Skeletal muscle tissue (tissue), 4 donors: Measurements from ENCODE around the gene CCDC200. TPM values are rescaled to one million over a fixed set of nuclear protein-coding genes. Genes with fewer than 3 reads are reported as not detected.
"Not testable (repeated sequence)": the region's sequence is repeated elsewhere in the genome, so short reads cannot be mapped to it uniquely, and the experiment has no call there.

Experiments
- H3K27ac ChIP-seq: one replicate; pipeline ENCODE4 v1.7.0; 2013; ENCODE audit warnings: mild to moderate bottlenecking, low read depth, low read length, inconsistent platforms
- H3K27me3 ChIP-seq, 3 donors: one replicate each; pipeline ENCODE4 v1.7.0; 2013; ENCODE audit warnings: low read length in 3 of 3; ENCODE audit not compliant: control insufficient read depth in 3 of 3, insufficient read depth in 3 of 3
- H3K36me3 ChIP-seq, 3 donors: one replicate each; pipeline ENCODE4 v1.7.0; 2013; ENCODE audit warnings: low read length in 3 of 3; ENCODE audit not compliant: control insufficient read depth in 3 of 3, insufficient read depth in 3 of 3
- H3K4me1 ChIP-seq, 3 donors: one replicate each; pipeline ENCODE4 v1.7.0; 2013; ENCODE audit warnings: low read length in 3 of 3, mild to moderate bottlenecking in 3 of 3; ENCODE audit not compliant: control insufficient read depth in 3 of 3, insufficient read depth in 3 of 3
- H3K4me3 ChIP-seq, 3 donors: one replicate each; pipeline ENCODE4 v1.7.0; 2013; ENCODE audit warnings: low read length in 3 of 3
- H3K9ac ChIP-seq, 3 donors: one replicate each; pipeline ENCODE4 v1.7.0; 2013; ENCODE audit warnings: low read length in 3 of 3, mild to moderate bottlenecking in 3 of 3, moderate library complexity in 2 of 3, low read depth in 1 of 3
- H3K9me3 ChIP-seq, 3 donors: one replicate each; pipeline ENCODE4 v1.7.0; 2013; ENCODE audit warnings: low read length in 3 of 3; ENCODE audit not compliant: control insufficient read depth in 3 of 3
- total RNA-seq: library from RNA; depleted of rRNA; stranded (reverse); fragments of >200 nt; gene quantifications from one replicate; pipeline ENCODE4 v1.2.3, GENCODE V29; 2014
- donor health status: Osteomylitis.

CCDC200 gene
- total RNA-seq: not detected

DNA sequence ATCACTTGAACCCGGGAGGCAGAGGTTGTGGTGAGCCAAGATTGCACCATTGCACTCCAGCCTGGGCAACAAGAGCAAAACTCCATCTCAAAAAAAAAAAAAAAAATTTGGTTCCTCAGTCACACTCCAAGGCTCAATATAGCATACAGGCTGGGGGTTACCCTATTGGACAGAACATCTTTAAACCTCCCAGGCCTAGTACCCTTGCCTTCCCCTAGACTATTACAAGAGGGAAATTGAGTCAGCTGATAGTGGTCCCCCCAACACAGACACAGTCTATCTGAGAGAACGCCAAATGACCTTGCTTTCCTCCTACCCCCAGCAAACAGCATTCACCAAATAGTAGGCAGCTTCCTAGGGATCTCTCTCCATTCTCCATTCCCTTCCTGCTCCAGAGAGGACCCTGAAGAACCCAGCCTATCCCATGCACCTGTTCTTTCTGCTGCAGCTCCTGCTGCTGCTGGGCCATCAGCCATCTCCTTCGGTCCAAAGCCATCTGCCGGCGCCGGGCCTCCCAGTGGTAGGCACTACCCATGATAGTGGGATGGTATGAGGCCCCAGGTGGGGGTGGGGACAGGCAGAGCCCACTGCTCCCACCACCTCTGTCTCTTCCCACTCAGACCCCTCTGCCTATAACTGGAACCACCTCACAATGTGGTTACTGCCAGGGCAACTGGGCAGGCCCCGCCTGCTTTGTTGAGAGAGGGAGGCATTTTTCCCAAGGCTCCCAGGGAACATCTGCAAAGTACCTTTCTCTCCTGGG, at the start of gene CCDC200:
Gene CCDC200 (minus strand): TSS at position 604 of the 763 bp plus-strand sequence. CDS start 69 bp downstream, at position 535.
- not testable (repeated sequence) for H3K9ac ChIP-seq, H3K4me1 ChIP-seq, H3K9me3 ChIP-seq, H3K27ac ChIP-seq, H3K4me3 ChIP-seq, H3K27me3 ChIP-seq
- H3K36me3 ChIP-seq: peaks cover 3 to 11% (median 6%) of the 10 kb centered on the region in 3 donors

DNA sequence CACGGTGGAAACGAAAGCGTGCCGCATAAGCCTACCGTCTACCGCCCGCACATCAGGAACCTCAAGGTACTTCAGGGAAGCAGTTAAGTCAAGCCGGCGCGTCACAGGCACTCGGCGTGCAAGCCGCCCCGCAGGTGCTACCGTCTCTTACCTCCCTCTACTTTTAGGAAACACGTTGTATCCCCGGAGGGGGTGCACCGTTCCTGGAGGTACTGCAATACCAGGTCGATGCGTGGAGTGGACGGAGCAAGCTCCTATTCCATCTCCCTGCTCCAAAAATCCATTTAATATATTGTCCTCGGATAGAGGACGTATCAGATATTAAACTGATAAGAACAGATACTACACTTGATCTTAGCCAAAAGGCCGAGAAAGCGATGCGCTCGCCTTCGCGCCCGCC, 44.5 kb upstream of the CCDC200 start:
- H3K9ac ChIP-seq, H3K4me1 ChIP-seq, H3K4me3 ChIP-seq, H3K36me3 ChIP-seq, H3K27ac ChIP-seq, H3K9me3 ChIP-seq, H3K27me3 ChIP-seq: not testable (repeated sequence)

DNA sequence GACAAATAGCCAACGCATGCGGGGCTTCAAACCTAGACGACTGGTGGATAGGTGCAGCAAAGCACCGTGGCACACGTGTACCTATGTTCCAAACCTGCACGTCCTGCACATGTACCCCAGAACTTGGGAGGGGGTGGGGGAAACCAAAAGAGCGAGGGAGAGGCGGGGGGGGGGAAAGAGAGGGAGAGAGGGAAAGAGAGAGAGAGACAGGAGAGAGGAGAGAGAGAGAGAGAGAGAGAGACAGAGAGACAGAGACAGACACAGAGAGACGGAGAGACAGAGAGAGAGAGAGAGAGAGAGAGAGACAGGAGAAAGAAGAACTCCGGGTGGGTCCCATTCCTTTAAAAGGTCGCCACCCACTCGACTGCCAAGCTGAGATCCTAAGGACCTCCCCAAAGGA, 44.1 kb upstream of the CCDC200 start:
- H3K27ac ChIP-seq, H3K4me1 ChIP-seq, H3K4me3 ChIP-seq, H3K9me3 ChIP-seq, H3K36me3 ChIP-seq, H3K9ac ChIP-seq, H3K27me3 ChIP-seq: not testable (repeated sequence)

DNA sequence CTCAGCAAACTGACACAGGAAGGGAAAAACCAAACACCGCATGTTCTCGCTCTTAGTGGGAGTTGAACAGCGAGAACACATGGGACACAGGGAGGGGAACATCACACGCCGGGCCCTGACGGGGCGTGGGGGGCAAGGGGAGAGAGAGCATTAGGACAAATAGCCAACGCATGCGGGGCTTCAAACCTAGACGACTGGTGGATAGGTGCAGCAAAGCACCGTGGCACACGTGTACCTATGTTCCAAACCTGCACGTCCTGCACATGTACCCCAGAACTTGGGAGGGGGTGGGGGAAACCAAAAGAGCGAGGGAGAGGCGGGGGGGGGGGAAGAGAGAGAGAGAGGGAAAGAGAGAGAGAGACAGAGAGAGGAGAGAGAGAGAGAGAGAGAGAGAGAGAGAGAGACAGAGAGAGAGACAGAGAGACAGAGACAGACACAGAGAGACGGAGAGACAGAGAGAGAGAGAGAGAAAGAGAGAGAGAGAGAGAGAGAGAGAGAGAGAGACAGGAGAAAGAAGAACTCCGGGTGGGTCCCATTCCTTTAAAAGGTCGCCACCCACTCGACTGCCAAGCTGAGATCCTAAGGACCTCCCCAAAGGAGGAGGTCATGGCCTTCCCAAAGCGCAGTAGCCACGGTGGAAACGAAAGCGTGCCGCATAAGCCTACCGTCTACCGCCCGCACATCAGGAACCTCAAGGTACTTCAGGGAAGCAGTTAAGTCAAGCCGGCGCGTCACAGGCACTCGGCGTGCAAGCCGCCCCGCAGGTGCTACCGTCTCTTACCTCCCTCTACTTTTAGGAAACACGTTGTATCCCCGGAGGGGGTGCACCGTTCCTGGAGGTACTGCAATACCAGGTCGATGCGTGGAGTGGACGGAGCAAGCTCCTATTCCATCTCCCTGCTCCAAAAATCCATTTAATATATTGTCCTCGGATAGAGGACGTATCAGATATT, 42.4 kb upstream of the CCDC200 start:
- not testable (repeated sequence) for H3K36me3 ChIP-seq, H3K9ac ChIP-seq, H3K4me3 ChIP-seq

DNA sequence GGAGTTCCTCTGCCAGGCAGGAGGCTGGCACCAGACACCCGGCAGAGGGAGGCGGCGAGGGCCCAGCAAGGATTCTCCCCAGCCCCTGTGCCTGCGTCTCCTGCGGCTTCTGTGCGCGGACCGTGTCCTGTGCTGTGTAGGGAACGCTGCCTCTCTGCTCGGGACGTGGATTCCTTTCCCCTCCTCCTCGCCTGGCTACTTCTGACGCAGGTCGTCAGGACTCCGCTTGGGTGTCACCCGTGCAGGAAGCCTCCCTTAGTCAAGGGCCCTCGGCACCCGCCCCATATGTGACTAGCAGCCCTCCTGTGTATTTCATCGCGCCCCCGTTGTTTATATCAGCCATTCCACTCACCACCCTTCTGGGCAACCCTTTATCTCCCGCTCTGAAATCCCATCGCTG, 18.0 kb upstream of the CCDC200 start:
- H3K9me3 ChIP-seq, H3K36me3 ChIP-seq, H3K27me3 ChIP-seq, H3K9ac ChIP-seq, H3K4me3 ChIP-seq, H3K4me1 ChIP-seq, H3K27ac ChIP-seq: not testable (repeated sequence)

More for the DNA sequence above, 42.4 kb upstream of the CCDC200 start:
- H3K27ac ChIP-seq, H3K9me3 ChIP-seq, H3K4me1 ChIP-seq, H3K27me3 ChIP-seq: not testable (repeated sequence)

DNA sequence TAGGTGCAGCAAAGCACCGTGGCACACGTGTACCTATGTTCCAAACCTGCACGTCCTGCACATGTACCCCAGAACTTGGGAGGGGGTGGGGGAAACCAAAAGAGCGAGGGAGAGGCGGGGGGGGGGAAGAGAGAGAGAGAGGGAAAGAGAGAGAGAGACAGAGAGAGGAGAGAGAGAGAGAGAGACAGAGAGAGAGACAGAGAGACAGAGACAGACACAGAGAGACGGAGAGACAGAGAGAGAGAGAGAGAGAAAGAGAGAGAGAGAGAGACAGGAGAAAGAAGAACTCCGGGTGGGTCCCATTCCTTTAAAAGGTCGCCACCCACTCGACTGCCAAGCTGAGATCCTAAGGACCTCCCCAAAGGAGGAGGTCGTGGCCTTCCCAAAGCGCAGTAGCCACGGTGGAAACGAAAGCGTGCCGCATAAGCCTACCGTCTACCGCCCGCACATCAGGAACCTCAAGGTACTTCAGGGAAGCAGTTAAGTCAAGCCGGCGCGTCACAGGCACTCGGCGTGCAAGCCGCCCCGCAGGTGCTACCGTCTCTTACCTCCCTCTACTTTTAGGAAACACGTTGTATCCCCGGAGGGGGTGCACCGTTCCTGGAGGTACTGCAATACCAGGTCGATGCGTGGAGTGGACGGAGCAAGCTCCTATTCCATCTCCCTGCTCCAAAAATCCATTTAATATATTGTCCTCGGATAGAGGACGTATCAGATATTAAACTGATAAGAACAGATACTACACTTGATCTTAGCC, 12.4 kb upstream of the CCDC200 start:
- not testable (repeated sequence) for H3K9ac ChIP-seq, H3K4me3 ChIP-seq, H3K27ac ChIP-seq, H3K4me1 ChIP-seq, H3K36me3 ChIP-seq, H3K9me3 ChIP-seq, H3K27me3 ChIP-seq

DNA sequence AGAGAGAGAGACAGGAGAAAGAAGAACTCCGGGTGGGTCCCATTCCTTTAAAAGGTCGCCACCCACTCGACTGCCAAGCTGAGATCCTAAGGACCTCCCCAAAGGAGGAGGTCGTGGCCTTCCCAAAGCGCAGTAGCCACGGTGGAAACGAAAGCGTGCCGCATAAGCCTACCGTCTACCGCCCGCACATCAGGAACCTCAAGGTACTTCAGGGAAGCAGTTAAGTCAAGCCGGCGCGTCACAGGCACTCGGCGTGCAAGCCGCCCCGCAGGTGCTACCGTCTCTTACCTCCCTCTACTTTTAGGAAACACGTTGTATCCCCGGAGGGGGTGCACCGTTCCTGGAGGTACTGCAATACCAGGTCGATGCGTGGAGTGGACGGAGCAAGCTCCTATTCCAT, 11.2 kb upstream of the CCDC200 start:
- H3K27ac ChIP-seq, H3K36me3 ChIP-seq, H3K9me3 ChIP-seq, H3K4me3 ChIP-seq, H3K4me1 ChIP-seq, H3K9ac ChIP-seq, H3K27me3 ChIP-seq: not testable (repeated sequence)

DNA sequence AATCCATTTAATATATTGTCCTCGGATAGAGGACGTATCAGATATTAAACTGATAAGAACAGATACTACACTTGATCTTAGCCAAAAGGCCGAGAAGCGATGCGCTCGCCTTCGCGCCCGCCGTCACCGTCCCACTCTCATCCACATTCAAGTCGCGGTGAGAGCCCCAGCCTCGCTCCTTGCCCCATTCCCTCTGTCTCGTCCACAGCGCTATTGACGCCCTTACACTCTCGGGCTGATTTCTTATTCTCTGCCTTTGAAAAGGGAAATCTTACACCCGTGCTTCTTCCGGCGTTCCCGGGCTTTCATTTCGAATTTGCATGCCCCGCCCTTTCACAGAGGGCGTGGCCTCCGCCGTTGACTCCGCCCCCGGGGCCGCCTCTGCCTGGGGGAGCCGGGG, 5.5 kb upstream of the CCDC200 start, which contains the start of gene RNU2-1:
Gene RNU2-1 (minus strand): TSS at position 101 of the 400 bp plus-strand sequence.
- not testable (repeated sequence) for H3K27me3 ChIP-seq, H3K4me3 ChIP-seq, H3K4me1 ChIP-seq, H3K9ac ChIP-seq, H3K9me3 ChIP-seq, H3K27ac ChIP-seq, H3K36me3 ChIP-seq

DNA sequence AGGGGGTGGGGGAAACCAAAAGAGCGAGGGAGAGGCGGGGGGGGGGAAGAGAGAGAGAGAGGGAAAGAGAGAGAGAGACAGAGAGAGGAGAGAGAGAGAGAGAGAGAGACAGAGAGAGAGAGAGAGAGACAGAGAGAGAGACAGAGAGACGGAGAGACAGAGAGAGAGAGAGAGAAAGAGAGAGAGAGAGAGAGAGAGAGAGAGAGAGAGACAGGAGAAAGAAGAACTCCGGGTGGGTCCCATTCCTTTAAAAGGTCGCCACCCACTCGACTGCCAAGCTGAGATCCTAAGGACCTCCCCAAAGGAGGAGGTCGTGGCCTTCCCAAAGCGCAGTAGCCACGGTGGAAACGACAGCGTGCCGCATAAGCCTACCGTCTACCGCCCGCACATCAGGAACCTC, 4.8 kb upstream of the CCDC200 start:
- H3K27me3 ChIP-seq, H3K9ac ChIP-seq, H3K36me3 ChIP-seq, H3K4me3 ChIP-seq, H3K4me1 ChIP-seq, H3K9me3 ChIP-seq, H3K27ac ChIP-seq: not testable (repeated sequence)
